HEK293 (cell line): ENCODE measurements around the gene FXYD2.

Experiments
- CTCF ChIA-PET: fragments of 350-600 bp; formaldehyde crosslinking; extraction: SDS; loops from one replicate; lab custom pipeline; 2021; ENCODE audit warnings: antibody characterized with exemption; lab: Yijun Ruan, JAX
- POLR2A ChIA-PET: fragments of 300-600 bp; formaldehyde crosslinking; extraction: SDS; loops from one replicate; lab custom pipeline; 2020; ENCODE audit warnings: antibody characterized with exemption, inconsistent platforms; lab: Yijun Ruan, JAX
- H3K27ac ChIP-seq: fragments of 200-500 bp; sonication (Bioruptor generic); 2 replicates; pipeline ENCODE4 v1.5.1; 2014; ENCODE audit warnings: low read depth, low read length, control low read depth, inconsistent platforms; ENCODE audit errors: extremely low read depth
- H3K36me3 ChIP-seq, 2 experiments: fragments of 200-500 bp in 1 of 2; sonication (Bioruptor generic) in 1 of 2; 1 replicate in 1 of 2; 2 replicates in 1 of 2; pipeline ENCODE4 v1.5.1; 2014 to 2017; ENCODE audit warnings: inconsistent platforms in 2 of 2, low read length in 2 of 2; ENCODE audit not compliant: control insufficient read depth in 2 of 2, insufficient read depth in 1 of 2
- H3K4me1 ChIP-seq: fragments of 200-500 bp; sonication (Bioruptor generic); 2 replicates; pipeline ENCODE4 v1.5.1; 2014; ENCODE audit warnings: mild to moderate bottlenecking, low read length, inconsistent platforms; ENCODE audit not compliant: control insufficient read depth, insufficient read depth
- H3K4me3 ChIP-seq: 2 replicates; pipeline ENCODE4 v1.5.1; 2011; ENCODE audit warnings: low read depth, mild to moderate bottlenecking, control low read depth, low read length, moderate library complexity
- H3K9me3 ChIP-seq: fragments of 200-500 bp; sonication (Bioruptor generic); 2 replicates; pipeline ENCODE4 v1.5.1; 2014; ENCODE audit warnings: low read depth, low read length, inconsistent platforms; ENCODE audit not compliant: control insufficient read depth, insufficient read depth
- BCL11B ChIP-seq: fragments of 450-650 bp; formaldehyde crosslinking; IDR thresholded peaks from 2 replicates; pipeline ENCODE4 v1.5.1; 2016; ENCODE audit warnings: low read depth, missing biosample characterization, missing genetic modification characterization
- GFI1B ChIP-seq: fragments of 450-650 bp; formaldehyde crosslinking; IDR thresholded peaks from 2 replicates; pipeline ENCODE4 v1.5.1; 2016; ENCODE audit warnings: missing biosample characterization, missing genetic modification characterization
- SETDB1 ChIP-seq: IDR thresholded peaks from one replicate; pipeline ENCODE4 v1.6.1; 2017; ENCODE audit warnings: mild to moderate bottlenecking, low read length, moderate library complexity, mixed read lengths; ENCODE audit not compliant: insufficient read length
- TRIM28 ChIP-seq: IDR thresholded peaks from 2 replicates; pipeline ENCODE4 v1.6.1; 2011; ENCODE audit warnings: low read length, control low read depth, borderline replicate concordance
- ZNF132 ChIP-seq: fragments of 450-650 bp; formaldehyde crosslinking; IDR thresholded peaks from 2 replicates; pipeline ENCODE4 v1.5.1; 2017; ENCODE audit warnings: missing biosample characterization, missing genetic modification characterization, borderline replicate concordance
- ZNF184 ChIP-seq: fragments of 450-650 bp; IDR thresholded peaks from 2 replicates; pipeline ENCODE4 v1.5.1; 2018; ENCODE audit warnings: missing biosample characterization, mild to moderate bottlenecking, missing genetic modification characterization
- ZNF266 ChIP-seq: fragments of 450-650 bp; formaldehyde crosslinking; IDR thresholded peaks from 2 replicates; pipeline ENCODE4 v1.5.1; 2016; ENCODE audit warnings: missing biosample characterization, missing genetic modification characterization, low read depth
- ZNF366 ChIP-seq: fragments of 450-650 bp; formaldehyde crosslinking; conservative IDR thresholded peaks from 2 replicates; pipeline ENCODE4 v1.5.1; 2016; ENCODE audit warnings: missing biosample characterization, missing genetic modification characterization
- ZNF768 ChIP-seq: fragments of 450-650 bp; formaldehyde crosslinking; IDR thresholded peaks from 2 replicates; pipeline ENCODE4 v1.5.1; 2018; ENCODE audit warnings: missing biosample characterization, mild to moderate bottlenecking, missing genetic modification characterization
- ZNF785 ChIP-seq: fragments of 450-650 bp; formaldehyde crosslinking; IDR thresholded peaks from 2 replicates; pipeline ENCODE4 v1.5.1; 2016; ENCODE audit warnings: missing biosample characterization, missing genetic modification characterization
- ZSCAN23 ChIP-seq: fragments of 450-650 bp; formaldehyde crosslinking; IDR thresholded peaks from 2 replicates; pipeline ENCODE4 v1.5.1; 2016; ENCODE audit warnings: missing biosample characterization, missing genetic modification characterization
- ZXDB ChIP-seq: fragments of 450-650 bp; formaldehyde crosslinking; IDR thresholded peaks from 2 replicates; pipeline ENCODE4 v1.5.1; 2016; ENCODE audit warnings: missing biosample characterization, missing genetic modification characterization
- TF ChIP-seq, protein P1 (sequence below): fragments of 450-650 bp; formaldehyde crosslinking; conservative IDR thresholded peaks from 2 replicates; pipeline ENCODE4 v1.5.1; 2016; ENCODE audit warnings: low read depth, missing biosample characterization, missing genetic modification characterization
- TF ChIP-seq, protein P2 (sequence below): fragments of 450-650 bp; formaldehyde crosslinking; IDR thresholded peaks from 2 replicates; pipeline ENCODE4 v1.5.1; 2016; ENCODE audit warnings: missing biosample characterization, missing genetic modification characterization, borderline replicate concordance
- TF ChIP-seq, protein P3 (sequence below): fragments of 450-650 bp; formaldehyde crosslinking; IDR thresholded peaks from 2 replicates; pipeline ENCODE4 v1.5.1; 2016; ENCODE audit warnings: missing biosample characterization, missing genetic modification characterization
- TF ChIP-seq, protein P4 (sequence below): fragments of 450-650 bp; formaldehyde crosslinking; IDR thresholded peaks from 2 replicates; pipeline ENCODE4 v1.5.1; 2016; ENCODE audit warnings: missing biosample characterization, missing genetic modification characterization

Gene FXYD2

DNA sequence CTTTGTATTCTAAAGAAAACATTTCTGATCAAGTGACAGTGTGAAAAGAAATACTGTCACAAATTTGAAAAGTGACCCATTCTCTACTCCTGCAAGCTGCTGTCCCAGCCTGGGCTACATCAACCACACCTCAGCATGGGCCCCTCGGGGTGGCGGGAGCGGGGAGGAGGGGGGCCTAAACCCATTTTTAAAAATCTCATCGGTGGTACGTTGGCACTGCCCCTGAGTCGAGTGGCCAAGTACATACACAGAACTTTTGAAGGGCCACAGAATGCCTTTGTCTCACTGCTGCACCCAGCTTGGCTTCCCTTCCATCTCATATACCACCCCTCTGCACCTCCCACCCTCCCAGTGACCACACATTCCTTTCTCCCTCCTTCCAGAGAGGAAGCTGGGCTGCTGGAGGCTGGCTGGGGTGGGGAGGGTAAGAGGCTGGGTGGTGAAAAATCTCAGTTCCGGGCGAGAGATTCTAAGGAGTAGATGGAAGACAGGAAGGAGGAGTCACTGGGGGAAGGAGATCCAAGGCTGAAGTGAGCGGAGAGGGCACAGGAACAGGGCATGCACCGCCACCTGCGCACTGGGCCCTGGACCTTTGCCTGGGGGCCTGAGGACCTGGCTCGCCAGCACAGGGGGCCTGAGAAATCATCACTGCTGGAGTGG, 30.8 kb upstream of the FXYD2 start:
- H3K9me3 ChIP-seq: no peaks in the 10 kb centered on the region
- no peak overlapping the region for H3K4me3 ChIP-seq
- H3K36me3 ChIP-seq: no peaks in the 10 kb centered on the region
- H3K4me1 ChIP-seq: no peaks in the 10 kb centered on the region
- H3K27ac ChIP-seq: no peak overlapping the region
- no peak for TF ChIP-seq BCL11B (tag by site-specific recombination)
- TF ChIP-seq GFI1B: no peak
- ChIA-PET POLR2A (no interaction called here), CTCF (interaction anchor here (0.6 to 3.3 kb wide), 4 partner anchors 12 to 92 kb away, joined by 3 to 18 read pairs (median 4); no protein-coding TSS in a partner anchor)

DNA sequence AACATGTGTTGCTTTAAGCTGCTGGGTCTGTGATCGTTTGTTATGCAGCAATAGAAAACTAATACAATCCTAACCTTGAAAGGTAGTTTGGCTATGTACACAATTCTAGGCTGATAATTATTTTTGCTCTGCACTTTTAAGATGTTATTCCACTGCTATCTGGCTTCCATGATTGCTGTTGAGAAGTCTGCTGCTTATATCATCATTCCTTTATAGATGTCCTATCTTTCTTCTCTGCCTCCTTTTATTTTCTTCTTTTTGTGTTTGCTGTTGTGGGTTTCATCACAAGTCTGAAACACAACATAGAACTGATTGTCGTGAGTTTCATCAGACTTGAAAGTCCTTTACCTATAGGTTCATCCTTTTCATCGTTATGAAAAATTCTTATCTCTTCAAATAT, 27.8 kb upstream of the FXYD2 start:
- Histone ChIP-seq H3K27ac (no peak overlapping the region), H3K36me3 (no peaks in the 10 kb centered on the region), H3K4me3 (no peak overlapping the region), H3K4me1 (no peaks in the 10 kb centered on the region), H3K9me3 (no peaks in the 10 kb centered on the region)
- TF ChIP-seq ZSCAN23 (tag by site-specific recombination) (no peak), ZNF366 (tag by site-specific recombination) (no peak), ZNF768 (tag by site-specific recombination) (no peak), ZNF132 (tag by site-specific recombination) (no peak), ZNF785 (tag by site-specific recombination) (no peak), ZXDB (tag by site-specific recombination) (no peak), ZNF266 (tag by site-specific recombination) (no peak), TRIM28 (peak; percentile 91; the same call in 1 of the 2 replicates), ZNF184 (no peak), SETDB1 (peak; percentile 93)
- TF ChIP-seq, protein P1, sequence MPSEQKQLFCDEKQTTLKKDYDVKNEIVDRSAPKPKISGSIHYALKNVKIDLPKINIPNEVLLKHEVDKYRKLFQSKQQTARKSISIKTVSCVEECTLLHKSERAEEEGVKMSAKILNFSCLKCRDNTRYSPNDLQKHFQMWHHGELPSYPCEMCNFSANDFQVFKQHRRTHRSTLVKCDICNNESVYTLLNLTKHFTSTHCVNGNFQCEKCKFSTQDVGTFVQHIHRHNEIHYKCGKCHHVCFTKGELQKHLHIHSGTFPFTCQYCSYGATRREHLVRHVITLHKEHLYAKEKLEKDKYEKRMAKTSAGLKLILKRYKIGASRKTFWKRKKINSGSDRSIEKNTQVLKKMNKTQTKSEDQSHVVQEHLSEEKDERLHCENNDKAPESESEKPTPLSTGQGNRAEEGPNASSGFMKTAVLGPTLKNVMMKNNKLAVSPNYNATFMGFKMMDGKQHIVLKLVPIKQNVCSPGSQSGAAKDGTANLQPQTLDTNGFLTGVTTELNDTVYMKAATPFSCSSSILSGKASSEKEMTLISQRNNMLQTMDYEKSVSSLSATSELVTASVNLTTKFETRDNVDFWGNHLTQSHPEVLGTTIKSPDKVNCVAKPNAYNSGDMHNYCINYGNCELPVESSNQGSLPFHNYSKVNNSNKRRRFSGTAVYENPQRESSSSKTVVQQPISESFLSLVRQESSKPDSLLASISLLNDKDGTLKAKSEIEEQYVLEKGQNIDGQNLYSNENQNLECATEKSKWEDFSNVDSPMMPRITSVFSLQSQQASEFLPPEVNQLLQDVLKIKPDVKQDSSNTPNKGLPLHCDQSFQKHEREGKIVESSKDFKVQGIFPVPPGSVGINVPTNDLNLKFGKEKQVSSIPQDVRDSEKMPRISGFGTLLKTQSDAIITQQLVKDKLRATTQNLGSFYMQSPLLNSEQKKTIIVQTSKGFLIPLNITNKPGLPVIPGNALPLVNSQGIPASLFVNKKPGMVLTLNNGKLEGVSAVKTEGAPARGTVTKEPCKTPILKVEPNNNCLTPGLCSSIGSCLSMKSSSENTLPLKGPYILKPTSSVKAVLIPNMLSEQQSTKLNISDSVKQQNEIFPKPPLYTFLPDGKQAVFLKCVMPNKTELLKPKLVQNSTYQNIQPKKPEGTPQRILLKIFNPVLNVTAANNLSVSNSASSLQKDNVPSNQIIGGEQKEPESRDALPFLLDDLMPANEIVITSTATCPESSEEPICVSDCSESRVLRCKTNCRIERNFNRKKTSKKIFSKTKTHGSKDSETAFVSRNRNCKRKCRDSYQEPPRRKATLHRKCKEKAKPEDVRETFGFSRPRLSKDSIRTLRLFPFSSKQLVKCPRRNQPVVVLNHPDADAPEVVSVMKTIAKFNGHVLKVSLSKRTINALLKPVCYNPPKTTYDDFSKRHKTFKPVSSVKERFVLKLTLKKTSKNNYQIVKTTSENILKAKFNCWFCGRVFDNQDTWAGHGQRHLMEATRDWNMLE (tag by site-specific recombination): no peak
- TF ChIP-seq, protein P2, sequence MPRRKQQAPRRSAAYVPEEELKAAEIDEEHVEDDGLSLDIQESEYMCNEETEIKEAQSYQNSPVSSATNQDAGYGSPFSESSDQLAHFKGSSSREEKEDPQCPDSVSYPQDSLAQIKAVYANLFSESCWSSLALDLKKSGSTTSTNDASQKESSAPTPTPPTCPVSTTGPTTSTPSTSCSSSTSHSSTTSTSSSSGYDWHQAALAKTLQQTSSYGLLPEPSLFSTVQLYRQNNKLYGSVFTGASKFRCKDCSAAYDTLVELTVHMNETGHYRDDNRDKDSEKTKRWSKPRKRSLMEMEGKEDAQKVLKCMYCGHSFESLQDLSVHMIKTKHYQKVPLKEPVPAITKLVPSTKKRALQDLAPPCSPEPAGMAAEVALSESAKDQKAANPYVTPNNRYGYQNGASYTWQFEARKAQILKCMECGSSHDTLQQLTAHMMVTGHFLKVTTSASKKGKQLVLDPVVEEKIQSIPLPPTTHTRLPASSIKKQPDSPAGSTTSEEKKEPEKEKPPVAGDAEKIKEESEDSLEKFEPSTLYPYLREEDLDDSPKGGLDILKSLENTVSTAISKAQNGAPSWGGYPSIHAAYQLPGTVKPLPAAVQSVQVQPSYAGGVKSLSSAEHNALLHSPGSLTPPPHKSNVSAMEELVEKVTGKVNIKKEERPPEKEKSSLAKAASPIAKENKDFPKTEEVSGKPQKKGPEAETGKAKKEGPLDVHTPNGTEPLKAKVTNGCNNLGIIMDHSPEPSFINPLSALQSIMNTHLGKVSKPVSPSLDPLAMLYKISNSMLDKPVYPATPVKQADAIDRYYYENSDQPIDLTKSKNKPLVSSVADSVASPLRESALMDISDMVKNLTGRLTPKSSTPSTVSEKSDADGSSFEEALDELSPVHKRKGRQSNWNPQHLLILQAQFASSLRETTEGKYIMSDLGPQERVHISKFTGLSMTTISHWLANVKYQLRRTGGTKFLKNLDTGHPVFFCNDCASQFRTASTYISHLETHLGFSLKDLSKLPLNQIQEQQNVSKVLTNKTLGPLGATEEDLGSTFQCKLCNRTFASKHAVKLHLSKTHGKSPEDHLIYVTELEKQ (tag by site-specific recombination): no peak
- TF ChIP-seq, protein P3, sequence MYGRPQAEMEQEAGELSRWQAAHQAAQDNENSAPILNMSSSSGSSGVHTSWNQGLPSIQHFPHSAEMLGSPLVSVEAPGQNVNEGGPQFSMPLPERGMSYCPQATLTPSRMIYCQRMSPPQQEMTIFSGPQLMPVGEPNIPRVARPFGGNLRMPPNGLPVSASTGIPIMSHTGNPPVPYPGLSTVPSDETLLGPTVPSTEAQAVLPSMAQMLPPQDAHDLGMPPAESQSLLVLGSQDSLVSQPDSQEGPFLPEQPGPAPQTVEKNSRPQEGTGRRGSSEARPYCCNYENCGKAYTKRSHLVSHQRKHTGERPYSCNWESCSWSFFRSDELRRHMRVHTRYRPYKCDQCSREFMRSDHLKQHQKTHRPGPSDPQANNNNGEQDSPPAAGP: no peak
- TF ChIP-seq, protein P4, sequence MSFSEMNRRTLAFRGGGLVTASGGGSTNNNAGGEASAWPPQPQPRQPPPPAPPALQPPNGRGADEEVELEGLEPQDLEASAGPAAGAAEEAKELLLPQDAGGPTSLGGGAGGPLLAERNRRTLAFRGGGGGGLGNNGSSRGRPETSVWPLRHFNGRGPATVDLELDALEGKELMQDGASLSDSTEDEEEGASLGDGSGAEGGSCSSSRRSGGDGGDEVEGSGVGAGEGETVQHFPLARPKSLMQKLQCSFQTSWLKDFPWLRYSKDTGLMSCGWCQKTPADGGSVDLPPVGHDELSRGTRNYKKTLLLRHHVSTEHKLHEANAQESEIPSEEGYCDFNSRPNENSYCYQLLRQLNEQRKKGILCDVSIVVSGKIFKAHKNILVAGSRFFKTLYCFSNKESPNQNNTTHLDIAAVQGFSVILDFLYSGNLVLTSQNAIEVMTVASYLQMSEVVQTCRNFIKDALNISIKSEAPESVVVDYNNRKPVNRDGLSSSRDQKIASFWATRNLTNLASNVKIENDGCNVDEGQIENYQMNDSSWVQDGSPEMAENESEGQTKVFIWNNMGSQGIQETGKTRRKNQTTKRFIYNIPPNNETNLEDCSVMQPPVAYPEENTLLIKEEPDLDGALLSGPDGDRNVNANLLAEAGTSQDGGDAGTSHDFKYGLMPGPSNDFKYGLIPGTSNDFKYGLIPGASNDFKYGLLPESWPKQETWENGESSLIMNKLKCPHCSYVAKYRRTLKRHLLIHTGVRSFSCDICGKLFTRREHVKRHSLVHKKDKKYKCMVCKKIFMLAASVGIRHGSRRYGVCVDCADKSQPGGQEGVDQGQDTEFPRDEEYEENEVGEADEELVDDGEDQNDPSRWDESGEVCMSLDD (tag by site-specific recombination): no peak
- ChIA-PET POLR2A (no interaction called here), CTCF (interaction anchor here (0.9 to 4.0 kb wide), 3 partner anchors 12 to 200 kb away, joined by 4 to 17 read pairs (median 4); no protein-coding TSS in a partner anchor)
